Measurements from ENCODE around the gene KCNJ8.

DNA sequence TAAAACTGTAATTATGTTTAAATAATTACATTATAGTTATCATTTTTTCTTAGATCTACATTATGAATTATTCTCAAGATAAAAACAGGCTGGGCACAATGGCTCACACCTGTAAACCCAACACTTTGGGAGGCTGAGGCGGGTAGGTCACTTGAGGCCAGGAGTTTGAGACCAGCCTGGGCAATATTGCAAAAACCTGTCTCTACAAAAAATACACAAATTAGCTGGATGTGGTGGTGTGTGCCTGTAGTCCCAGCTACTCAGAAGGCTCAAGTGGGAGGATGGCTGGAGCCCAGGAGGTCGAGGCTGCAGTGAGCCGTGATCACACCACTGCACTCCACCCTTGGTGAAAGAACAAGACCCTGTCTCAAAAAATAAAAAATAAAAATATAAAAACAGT, 40.3 kb upstream of the KCNJ8 start:
- no peak for TF ChIP-seq FOXM1 (IDR thresholded peaks at IDR 0.05; ENCODE audit: borderline replicate concordance)
- TF ChIP-seq SP1 (IDR thresholded peaks at IDR 0.05), result no peak
- TF ChIP-seq SUZ12 (IDR thresholded peaks at IDR 0.05), result no peak
- no peak for TF ChIP-seq ELF4 (IDR thresholded peaks at IDR 0.05)
- TF ChIP-seq FOXK2 (IDR thresholded peaks at IDR 0.05), result no peak
- no peak for TF ChIP-seq NFRKB (IDR thresholded peaks at IDR 0.05)
- TF ChIP-seq CTBP1 (IDR thresholded peaks at IDR 0.05; ENCODE audit: borderline replicate concordance), result no peak
- TF ChIP-seq TARDBP (IDR thresholded peaks at IDR 0.05), result no peak
- no peak for TF ChIP-seq BHLHE40 (IDR thresholded peaks at IDR 0.05; ENCODE audit: borderline replicate concordance)
- no peak for TF ChIP-seq ARNT (IDR thresholded peaks at IDR 0.05)
- no peak for TF ChIP-seq LEF1 (IDR thresholded peaks at IDR 0.05; ENCODE audit: borderline replicate concordance)
- TF ChIP-seq L3MBTL2 (conservative IDR thresholded peaks at IDR 0.05), result no peak
